Right cardiac atrium (tissue), 5 donors: ENCODE results near the gene GPR39. TPM values are rescaled to one million over a fixed set of nuclear protein-coding genes. Genes with fewer than 3 reads are reported as not detected.
A peak's percentile ranks its signal among the peaks of the same experiment; 100 is the strongest.

Experiments
- ATAC-seq, 2 donors: fragments of 200-7000 bp; cut with Tn5 transposase; one replicate each; pipeline versions ENCODE4 v1.8.0 to v1.9.1; 2020; ENCODE audit warnings: moderate library complexity in 2 of 2, mild to moderate bottlenecking in 1 of 2
- DNase-seq, 3 donors: peaks; one replicate each; pipeline ENCODE4 v3.0.0-alpha.2; 2020
- H3K27ac ChIP-seq: one replicate; pipeline ENCODE4 v1.5.1; 2013; ENCODE audit warnings: mild to moderate bottlenecking, low read length, control low read depth, moderate library complexity
- H3K27me3 ChIP-seq: one replicate; pipeline ENCODE4 v1.6.1; 2013; ENCODE audit not compliant: control insufficient read depth, insufficient read depth
- H3K4me1 ChIP-seq: one replicate; pipeline ENCODE4 v1.6.1; 2013; ENCODE audit warnings: low read length; ENCODE audit not compliant: control insufficient read depth, insufficient read depth
- H3K4me3 ChIP-seq: one replicate; pipeline ENCODE4 v1.5.1; 2013; ENCODE audit warnings: low read length, control low read depth
- H3K9me3 ChIP-seq: one replicate; pipeline ENCODE4 v1.6.1; 2013; ENCODE audit warnings: low read length; ENCODE audit not compliant: control insufficient read depth
- WGBS: extraction: QIAGEN DNeasy Blood & Tissue Kit; methylation state at CpG from one replicate; pipeline ENCODE4 v1.1.7; 2013; 5-methylcytosine and 5-hydroxymethylcytosine counted together
- intact Hi-C, 4 donors: fragments of 100-400 bp; cut with DNase I; formaldehyde crosslinking; loops; one replicate each; pipeline versions ENCODE4 v1.11.0 to v1.14.0; 2022 to 2023
- polyA plus RNA-seq: library from polyadenylated mRNA; stranded (reverse); fragments of 200-250 nt; gene quantifications from one replicate; pipeline ENCODE4 v1.2.3, GENCODE V29; 2013
- total RNA-seq, 4 donors: library from RNA; stranded (reverse); fragmentation: NEBNext Ultra II Directional; extraction: Animal tissue kit (Norgen Biotek cat#: 25700); gene quantifications; one replicate each; pipeline ENCODE4 v1.2.1, GENCODE V29; 2021
- donor health status: healthy with polysubstance abuse.
- donor health status: DM: no; HTN: yes; CAD: no.
- donor health status: DM: no; HTN: no; CAD: no.
- donor health status: DM: no; HTN: yes; CAD: no; lungs with severe emphysema.
- donor health status: DM: yes; HTN: yes; CAD: no.

Gene GPR39
- total and polyA plus RNA-seq, 5 donors = not detected

DNA sequence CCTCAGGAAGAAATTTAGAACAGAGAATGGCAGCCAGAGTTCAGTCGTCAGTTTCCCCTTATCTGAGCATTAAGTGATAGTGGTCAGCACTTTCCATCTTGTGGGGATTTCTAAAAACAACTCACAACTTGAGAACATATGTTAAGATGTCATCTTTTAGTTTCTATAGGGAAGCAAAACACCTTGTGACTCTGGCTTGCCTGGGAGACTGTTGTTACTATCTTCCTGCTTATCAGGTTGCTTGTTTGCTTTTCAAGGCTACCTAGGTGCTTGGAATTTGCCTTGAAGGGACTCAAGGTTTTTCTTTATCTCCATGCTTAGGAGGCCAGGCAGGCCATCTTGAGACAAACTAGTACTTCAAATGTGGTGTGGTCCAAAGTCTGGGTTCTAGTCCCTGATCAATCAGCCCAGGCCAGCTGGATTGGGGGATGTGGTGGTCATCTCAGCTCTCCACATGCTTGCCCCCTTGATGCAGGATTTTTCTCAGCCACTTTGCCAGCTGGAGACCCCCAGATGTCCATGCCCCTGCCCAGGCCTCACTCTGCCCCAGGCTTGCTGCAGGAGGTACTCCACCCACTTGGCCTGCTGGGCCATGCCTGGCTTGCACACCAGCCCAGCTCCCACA, 127.5 kb downstream of the GPR39 start:
- Histone ChIP-seq H3K4me3 (no peak overlapping the region), H3K4me1 (no peaks in the 10 kb centered on the region), H3K27ac (no peak overlapping the region), H3K27me3 (no peaks in the 10 kb centered on the region), H3K9me3 (peaks cover 3% of the 10 kb centered on the region)
- ATAC-seq (no peak), DNase-seq (no peak)
- 22% methylated on average over 1 of the region's 1 CpG for WGBS
- intact Hi-C loops = loop anchor here in 2 of 4 donors (10.0 kb wide), 2 partner anchors 631 to 1301 kb away; no protein-coding TSS in a partner anchor

DNA sequence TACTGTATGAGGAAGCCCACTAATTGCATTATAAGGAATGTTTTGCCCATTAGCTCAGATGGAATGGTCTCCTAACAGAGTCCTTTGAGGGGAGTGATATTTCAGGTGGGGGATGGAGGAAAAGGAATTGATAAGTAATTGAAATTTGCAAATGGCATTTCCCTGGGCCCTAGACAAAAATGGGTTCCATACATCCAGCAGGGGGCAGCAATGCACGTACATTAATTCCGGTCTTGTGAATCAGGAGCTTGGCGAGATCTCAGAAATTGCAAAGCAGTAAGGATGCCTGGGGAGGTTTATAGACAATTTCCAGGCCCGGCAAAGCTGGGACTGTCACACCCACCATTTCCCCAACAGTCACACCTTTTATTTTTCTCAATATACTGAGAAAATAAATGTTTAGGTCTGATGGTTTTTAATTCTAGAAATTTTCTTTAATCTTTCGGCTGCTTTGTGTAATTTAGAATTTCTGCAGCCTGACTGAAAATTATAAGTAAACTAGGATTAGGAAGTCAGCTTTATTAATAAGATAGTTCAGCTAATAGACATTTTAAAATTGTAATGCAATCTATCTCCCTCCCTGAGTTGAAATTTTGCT, 130.6 kb downstream of the GPR39 start:
- 22% methylated on average over 5 of the region's 5 CpGs for WGBS
- Histone ChIP-seq H3K4me1 (no peaks in the 10 kb centered on the region), H3K27me3 (no peaks in the 10 kb centered on the region), H3K27ac (no peak overlapping the region), H3K9me3 (peaks cover 3% of the 10 kb centered on the region), H3K4me3 (no peak overlapping the region)
- ATAC-seq (no peak), DNase-seq (peak; percentile 54 to 79 (median 67))
- intact Hi-C loops = loop anchor here in 3 of 4 donors (5.0 to 10.0 kb wide), 3 partner anchors 628 to 1300 kb away; no protein-coding TSS in a partner anchor

DNA sequence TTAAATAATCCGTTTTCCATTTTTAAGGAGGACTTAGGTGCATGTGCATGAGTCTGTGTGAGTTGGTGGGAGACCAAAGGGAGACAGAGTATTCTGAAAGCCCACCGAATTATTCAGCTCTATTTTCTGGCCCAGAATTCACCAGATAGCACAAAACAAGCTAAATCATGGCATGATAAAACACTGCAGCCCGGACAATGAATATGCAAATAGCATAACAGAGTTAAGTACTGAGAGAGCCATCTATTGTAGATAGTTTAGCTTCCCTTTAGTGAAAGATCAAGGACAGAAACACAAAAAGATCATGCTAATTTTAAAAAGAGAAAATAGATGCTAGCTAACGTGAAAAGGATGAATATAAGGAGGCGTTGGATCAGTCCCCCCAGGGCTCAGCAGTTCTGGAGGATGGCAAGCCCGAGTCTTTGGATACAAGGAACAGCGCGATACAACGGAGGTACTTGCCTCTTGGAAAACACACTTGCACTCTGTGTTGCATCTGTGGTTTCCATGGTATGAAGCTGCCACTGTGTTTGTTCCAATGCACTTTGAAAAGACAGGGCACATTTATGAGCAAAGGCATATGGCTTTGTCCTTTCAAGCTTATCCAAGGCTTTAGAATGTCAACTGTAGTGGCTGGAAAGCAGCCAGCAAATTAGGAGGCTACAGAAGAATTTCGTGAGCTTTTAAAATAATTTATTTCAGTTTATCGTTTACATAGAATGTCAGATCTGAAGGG, 133.5 kb downstream of the GPR39 start:
- ATAC-seq (no peak), DNase-seq (no peak)
- intact Hi-C loops = loop anchor here in 3 of 4 donors (5.0 to 10.0 kb wide), 3 partner anchors 625 to 1297 kb away; no protein-coding TSS in a partner anchor
- H3K27me3 ChIP-seq = no peaks in the 10 kb centered on the region
- no peak overlapping the region for H3K4me3 ChIP-seq
- 68% methylated on average over 11 of the region's 11 CpGs for WGBS
- no peaks in the 10 kb centered on the region for H3K4me1 ChIP-seq
- no peak overlapping the region for H3K27ac ChIP-seq
- H3K9me3 ChIP-seq = no peaks in the 10 kb centered on the region

DNA sequence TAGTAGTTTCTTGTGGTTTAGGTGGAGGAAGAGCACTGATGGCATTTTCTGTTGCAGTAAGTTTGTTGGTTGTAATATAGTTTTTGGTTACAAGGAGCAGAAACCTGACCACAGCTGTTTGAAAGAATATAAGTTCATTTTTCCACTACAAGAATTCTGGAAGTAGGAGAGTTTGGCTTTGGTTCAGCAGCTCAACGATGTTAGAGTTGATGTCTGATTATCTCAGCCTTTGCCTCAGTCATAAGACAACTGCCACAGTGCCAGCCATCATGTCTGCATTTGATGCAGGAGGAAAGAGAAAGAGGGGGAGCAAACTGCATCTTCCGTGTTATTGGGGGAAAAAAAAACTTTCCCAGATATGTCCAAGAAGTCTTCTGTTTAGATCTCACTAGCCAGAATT, 134.3 kb downstream of the GPR39 start:
- Histone ChIP-seq H3K4me3 (no peak overlapping the region), H3K9me3 (no peaks in the 10 kb centered on the region), H3K27ac (no peak overlapping the region), H3K27me3 (no peaks in the 10 kb centered on the region), H3K4me1 (no peaks in the 10 kb centered on the region)
- ATAC-seq = no peak
- WGBS = 37% methylated on average over 2 of the region's 2 CpGs
- intact Hi-C loops = no loop called here
- DNase-seq = no peak

DNA sequence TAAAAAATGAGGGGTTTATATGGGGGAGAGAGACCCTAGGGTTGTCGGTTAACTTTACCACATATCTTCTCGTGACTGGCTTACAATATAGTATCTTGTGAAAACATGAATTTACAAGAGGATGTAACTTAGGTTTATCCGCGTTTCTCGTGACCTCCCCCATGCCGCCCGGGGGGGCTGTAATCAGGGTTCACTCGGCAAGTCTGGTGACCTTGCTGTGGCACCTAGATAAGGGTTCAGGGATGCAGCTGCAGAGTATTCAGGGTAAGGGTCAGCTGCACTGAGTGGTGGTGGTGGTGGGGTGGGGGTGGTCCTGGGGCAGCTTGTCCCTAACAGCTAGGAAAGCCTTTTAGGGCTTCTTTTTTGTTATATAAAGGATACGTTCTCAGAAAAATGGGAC, 141.1 kb downstream of the GPR39 start:
- H3K9me3 ChIP-seq = no peaks in the 10 kb centered on the region
- H3K4me3 ChIP-seq = no peak overlapping the region
- no peaks in the 10 kb centered on the region for H3K27me3 ChIP-seq
- 25% methylated on average over 9 of the region's 9 CpGs for WGBS
- H3K4me1 ChIP-seq = no peaks in the 10 kb centered on the region
- ATAC-seq (no peak), DNase-seq (no peak)
- intact Hi-C loops = no loop called here
- no peak overlapping the region for H3K27ac ChIP-seq

DNA sequence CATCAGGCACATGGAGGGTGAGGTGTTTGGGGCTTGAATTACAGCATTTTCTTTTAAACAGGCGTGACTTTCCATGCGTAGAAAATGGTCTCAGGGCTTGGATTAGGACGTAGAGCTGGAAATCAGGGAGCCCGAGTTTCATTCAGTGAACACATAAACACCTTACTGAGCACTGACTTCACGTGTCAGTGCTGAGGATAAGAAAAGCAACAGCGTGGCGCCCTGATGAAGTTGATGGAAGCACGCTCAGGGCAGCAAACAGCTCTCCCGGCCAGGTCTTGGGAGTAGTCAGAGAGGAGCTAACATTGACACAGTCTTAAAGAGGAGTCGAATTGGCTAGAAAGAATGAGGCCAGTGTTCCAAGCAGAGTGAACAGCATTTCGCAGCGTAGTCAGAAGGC, 142.7 kb downstream of the GPR39 start:
- Histone ChIP-seq H3K9me3 (no peaks in the 10 kb centered on the region), H3K27ac (no peak overlapping the region), H3K4me3 (no peak overlapping the region), H3K27me3 (no peaks in the 10 kb centered on the region), H3K4me1 (no peaks in the 10 kb centered on the region)
- no peak for ATAC-seq
- 80% methylated on average over 12 of the region's 12 CpGs for WGBS
- intact Hi-C loops = no loop called here
- no peak for DNase-seq

DNA sequence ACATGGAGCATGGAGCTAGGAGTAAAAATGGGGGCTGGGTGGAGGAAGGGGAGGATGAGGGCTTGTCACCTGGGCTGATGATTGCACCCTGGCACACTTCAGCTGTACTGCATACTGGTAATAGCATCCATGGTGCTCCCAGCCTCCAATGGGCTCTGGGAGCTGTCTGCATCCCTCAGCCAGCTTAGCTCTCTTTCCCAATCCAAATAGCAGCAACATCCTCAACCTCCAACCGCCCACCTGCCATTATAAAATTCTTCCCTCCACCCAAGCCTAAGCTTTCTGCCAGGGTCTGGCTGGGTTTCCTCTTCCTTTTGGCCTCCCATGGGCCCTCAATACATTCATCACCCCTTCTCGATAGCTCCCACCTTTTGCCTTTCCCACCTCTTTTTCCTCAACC, 143.3 kb downstream of the GPR39 start:
- Histone ChIP-seq H3K4me1 (no peaks in the 10 kb centered on the region), H3K4me3 (no peak overlapping the region), H3K27ac (no peak overlapping the region), H3K9me3 (no peaks in the 10 kb centered on the region), H3K27me3 (no peaks in the 10 kb centered on the region)
- DNase-seq (no peak), ATAC-seq (no peak)
- WGBS = 90% methylated on average over 2 of the region's 2 CpGs
- intact Hi-C loops = no loop called here

DNA sequence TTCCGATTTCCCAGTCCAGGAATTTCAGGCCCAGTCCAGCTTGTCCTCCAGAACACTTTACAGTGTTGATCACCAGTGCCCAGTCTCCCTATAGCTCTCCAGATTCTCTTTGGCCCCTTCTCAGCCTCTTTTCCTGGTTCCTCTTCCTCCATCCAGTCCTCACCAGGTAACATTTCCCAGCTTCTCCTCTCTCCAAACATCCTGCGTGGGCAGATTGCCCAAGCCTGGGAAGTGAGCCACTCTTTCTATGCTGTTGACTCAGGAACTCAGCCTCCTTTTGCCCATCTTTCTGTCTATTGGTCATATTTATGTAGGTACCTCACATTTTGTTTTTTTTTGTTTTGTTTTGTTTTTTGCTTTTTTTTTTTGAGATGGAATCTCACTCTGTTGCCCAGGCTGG, 144.0 kb downstream of the GPR39 start:
- Histone ChIP-seq H3K9me3 (no peaks in the 10 kb centered on the region), H3K27ac (no peak overlapping the region), H3K4me1 (no peaks in the 10 kb centered on the region), H3K4me3 (no peak overlapping the region), H3K27me3 (no peaks in the 10 kb centered on the region)
- ATAC-seq = no peak
- intact Hi-C loops = no loop called here
- 77% methylated on average over 2 of the region's 2 CpGs for WGBS
- DNase-seq = no peak

DNA sequence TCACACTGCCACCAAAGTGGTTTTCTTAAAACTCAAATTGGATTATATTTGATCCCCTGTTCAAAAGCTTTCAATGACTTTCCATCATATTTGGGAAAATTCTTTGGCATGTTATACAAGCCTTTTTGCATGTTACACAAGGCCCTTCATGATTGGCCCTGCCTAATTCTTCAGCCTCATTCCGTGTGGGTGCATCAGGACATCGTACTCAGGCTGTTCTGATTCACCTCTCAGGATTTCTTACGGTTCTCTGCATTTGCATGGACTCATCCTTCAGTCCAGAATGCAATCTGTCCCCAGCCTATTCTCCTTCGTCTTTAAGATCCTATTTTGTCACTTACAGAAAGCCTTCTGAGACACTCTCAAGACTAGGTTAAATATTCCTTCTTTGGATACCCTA, 145.6 kb downstream of the GPR39 start:
- no peaks in the 10 kb centered on the region for H3K9me3 ChIP-seq
- ATAC-seq (no peak), DNase-seq (no peak)
- WGBS = 81% methylated on average over 4 of the region's 4 CpGs
- no peaks in the 10 kb centered on the region for H3K4me1 ChIP-seq
- no peak overlapping the region for H3K27ac ChIP-seq
- H3K27me3 ChIP-seq = no peaks in the 10 kb centered on the region
- no peak overlapping the region for H3K4me3 ChIP-seq
- intact Hi-C loops = no loop called here

DNA sequence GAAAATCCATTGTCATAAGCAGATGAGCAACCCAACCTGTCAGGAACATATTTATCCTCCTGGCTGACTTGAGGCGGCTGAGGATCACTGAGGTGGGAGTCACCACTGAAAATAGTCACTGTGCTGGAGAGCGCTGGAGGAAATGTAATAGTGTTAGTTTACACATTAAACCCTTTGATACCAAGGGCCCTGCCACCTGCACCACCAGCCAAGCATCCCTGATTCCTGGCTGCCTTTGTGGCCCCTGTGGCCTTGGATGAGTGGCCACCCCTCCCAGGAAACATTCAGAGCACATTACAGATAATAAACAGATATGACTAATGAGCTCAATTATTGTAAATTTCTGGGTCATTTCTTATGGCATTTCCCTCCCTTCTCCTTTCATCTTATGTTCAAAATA, 147.5 kb downstream of the GPR39 start:
- no peak for ATAC-seq
- no peak for DNase-seq
- Histone ChIP-seq H3K27ac (no peak overlapping the region), H3K4me1 (no peaks in the 10 kb centered on the region), H3K9me3 (no peaks in the 10 kb centered on the region), H3K27me3 (no peaks in the 10 kb centered on the region), H3K4me3 (no peak overlapping the region)
- intact Hi-C loops = no loop called here
- WGBS = 85% methylated on average over 2 of the region's 2 CpGs

DNA sequence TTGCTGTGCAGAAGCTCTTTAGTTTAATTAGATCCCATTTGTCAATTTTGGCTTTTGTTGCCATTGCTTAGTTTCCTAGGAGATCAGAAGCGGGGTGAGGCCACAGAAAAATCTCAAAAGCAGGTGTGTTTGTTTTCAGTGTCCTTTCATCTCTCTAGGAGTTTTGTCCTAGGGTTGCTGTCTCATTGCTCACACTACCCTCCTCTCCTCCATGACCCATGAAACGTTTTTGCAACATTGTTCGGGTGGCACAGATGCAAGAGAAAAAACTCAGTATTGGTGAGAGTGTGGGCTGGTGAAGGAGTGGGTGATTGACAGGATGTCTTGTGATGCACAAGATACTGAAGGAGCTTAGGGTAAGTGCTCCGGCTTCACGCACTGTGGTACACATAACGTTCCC, 149.8 kb downstream of the GPR39 start:
- intact Hi-C loops = no loop called here
- H3K4me1 ChIP-seq = no peaks in the 10 kb centered on the region
- 86% methylated on average over 6 of the region's 6 CpGs for WGBS
- no peaks in the 10 kb centered on the region for H3K27me3 ChIP-seq
- H3K9me3 ChIP-seq = no peaks in the 10 kb centered on the region
- no peak overlapping the region for H3K4me3 ChIP-seq
- DNase-seq = no peak
- H3K27ac ChIP-seq = no peak overlapping the region
- no peak for ATAC-seq
